GM18909 (cell line): Measurements from ENCODE around the gene INSIG1.

Source experiments
- ATAC-seq: cut with Tn5 transposase; IDR thresholded peaks from one replicate; pipeline ENCODE4 v1.9.1; 2021; ENCODE audit warnings: mild to moderate bottlenecking; ENCODE audit not compliant: unreplicated experiment, poor library complexity

Gene INSIG1

DNA sequence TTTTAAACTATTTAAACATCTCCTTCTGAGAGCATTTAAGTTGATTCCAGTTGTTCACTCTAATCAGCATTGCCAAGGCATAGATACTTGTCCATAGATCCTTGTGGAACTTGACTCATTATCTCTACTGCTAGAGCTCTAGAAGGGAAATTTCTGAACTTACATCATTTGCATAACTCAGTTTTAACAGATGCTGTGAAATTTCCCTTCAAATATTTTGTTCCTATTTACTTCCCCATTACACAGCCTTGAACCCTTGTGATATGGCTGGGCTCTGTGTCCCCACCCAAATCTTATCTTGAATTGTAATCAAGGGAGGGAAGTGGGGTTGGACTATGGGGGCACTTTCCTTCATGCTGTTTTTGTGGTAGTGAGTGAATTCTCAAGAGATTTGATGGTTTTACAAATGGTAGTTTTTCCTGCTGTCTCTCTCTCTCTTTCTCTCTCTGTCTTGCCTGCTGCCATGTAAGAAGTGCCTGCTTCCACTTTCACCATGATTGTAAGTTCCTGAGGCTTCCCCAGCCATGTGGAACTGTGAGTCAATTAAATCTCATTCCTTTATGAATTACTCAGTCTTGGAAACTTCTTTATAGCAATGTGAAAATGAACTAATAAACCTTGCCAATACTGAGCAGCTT, 25.4 kb downstream of the INSIG1 start:
- ATAC-seq: no peak

GRCh38 chr7:155324012-155324917, 26.6 kb downstream of the INSIG1 start:
- no peak for ATAC-seq

GRCh38 chr7:155324918-155325235, 27.2 kb downstream of the INSIG1 start:
- no peak for ATAC-seq

DNA sequence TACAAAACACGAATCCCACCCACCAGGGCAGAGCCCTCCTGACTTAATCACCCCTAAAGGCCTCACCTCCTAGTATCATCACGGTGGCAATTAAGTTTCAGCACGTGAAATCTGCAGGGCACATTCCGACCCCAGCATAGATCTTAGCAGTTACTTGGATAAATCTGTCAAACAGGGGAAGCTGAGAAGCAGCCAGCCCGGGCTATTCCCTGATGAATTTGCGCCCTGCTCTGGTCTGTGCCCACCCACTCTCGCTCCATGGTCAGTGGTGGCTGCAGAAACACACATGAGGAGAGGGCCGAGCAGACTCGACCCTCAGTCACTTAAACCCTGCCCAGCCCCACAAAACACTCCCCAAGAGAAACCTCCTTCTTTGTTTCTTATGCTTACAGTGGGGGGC, 28.7 kb downstream of the INSIG1 start:
- no peak for ATAC-seq

- ATAC-seq: no peak
Observed at GRCh38 chr7:155327590-155328320, 30.1 kb downstream of the INSIG1 start.

GRCh38 chr7:155329225-155329624, 31.5 kb downstream of the INSIG1 start:
- no peak for ATAC-seq

- no peak for ATAC-seq
Observed at GRCh38 chr7:155331396-155331795, 33.7 kb downstream of the INSIG1 start.

DNA sequence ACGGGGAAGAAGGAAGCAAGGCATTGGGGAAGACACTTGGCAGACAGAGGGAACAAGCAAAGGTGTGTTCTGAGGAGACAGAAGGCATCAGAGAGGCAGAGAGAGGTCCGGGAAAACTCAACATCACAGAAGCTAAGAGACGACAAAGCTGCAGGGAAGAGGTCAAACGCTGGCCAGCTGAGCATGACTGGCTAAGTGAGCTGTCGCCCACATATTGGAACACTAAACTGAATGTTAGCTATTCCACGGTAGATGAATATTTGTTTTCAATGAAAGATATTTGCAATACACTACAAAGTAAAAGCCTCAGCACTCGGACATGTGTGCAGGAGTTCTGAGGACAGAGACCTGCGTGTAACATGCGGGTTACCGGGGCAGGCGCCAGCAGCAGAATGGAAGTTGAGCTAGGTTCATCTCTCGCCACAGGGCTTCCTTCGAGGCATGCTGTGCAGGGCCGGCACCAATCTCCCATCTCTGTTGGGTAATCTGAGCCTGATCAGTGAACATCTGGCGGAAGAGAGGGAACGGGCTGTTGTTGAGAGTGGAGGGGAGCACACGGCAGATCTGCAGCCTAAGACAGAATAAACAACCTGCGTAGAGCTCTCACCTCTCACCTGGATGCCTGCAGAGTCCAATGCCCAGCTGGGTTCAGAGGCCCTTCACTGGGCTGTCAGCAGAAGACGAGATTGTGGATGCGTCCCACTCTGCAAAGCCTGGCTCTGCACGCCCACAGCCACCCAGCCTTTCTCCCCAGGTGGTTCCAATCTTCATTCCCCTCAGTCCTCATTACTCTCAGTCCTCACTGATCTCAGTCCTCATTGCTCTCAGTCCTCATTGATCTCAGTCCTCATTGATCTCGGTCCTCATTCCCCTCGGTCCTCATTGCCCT, 35.9 kb downstream of the INSIG1 start:
- ATAC-seq: no peak

GRCh38 chr7:155336812-155337602, 39.3 kb downstream of the INSIG1 start:
- ATAC-seq: no peak

GRCh38 chr7:155337946-155338631, 40.4 kb downstream of the INSIG1 start:
- no peak for ATAC-seq

GRCh38 chr7:155338632-155339320, 41.1 kb downstream of the INSIG1 start:
- ATAC-seq: no peak

GRCh38 chr7:155339474-155339873, 41.8 kb downstream of the INSIG1 start:
- no peak for ATAC-seq

GRCh38 chr7:155340071-155340531, 42.4 kb downstream of the INSIG1 start:
- no peak for ATAC-seq

- no peak for ATAC-seq
Observed at GRCh38 chr7:155340721-155341120, 43.0 kb downstream of the INSIG1 start.

GRCh38 chr7:155341463-155341983, 43.8 kb downstream of the INSIG1 start:
- ATAC-seq: no peak

DNA sequence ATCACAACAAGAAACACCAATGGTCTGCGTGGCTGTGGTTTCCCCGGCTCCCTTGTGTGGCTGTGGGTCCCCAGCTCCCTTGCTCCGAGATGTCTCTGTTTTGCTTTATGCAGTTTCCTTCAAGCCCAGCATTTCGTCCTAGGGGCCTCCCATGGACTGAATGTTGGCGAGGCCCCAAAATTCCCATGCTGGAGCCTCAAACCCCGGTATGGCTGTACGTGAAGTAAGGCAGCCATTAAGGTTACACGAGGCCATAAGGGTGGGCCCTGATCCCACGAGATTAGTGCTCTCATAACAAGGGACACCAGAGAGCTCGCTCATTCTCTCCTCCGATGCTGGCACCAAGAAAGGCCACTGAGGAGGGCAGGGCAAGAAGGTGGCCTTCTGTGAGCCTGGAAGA, 44.6 kb downstream of the INSIG1 start:
- ATAC-seq: no peak

- no peak for ATAC-seq
Observed at GRCh38 chr7:155343150-155343549, 45.5 kb downstream of the INSIG1 start.

DNA sequence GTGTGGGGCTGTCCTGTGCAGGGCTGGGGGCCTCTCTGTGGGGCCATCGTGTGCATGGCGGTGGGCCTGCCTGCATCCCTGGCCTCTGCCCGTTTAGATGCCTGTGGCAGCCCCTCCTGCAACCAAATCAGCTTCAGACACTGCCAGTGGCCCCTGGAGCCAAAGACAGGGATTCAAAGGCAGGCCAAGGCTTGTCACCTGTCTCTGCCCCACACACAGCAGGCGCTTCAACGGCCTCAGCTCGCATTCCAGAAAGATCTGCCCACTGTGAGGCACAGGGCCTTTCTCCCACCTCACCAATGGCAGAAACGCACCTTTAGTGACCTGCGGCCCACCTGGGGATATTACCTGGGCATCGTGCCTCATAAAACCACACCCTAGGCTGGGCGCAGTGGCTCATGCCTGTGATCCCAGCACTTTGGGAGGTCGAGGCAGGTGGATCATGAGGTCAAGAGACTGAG, 46.0 kb downstream of the INSIG1 start:
- no peak for ATAC-seq
